Left renal cortex interstitium (tissue), 4 donors: ENCODE data around the gene APOL2. TPM values are rescaled to one million over a fixed set of nuclear protein-coding genes. Genes with fewer than 3 reads are reported as not detected.

Experiments
- DNase-seq, 4 donors: peaks; one replicate each; pipeline ENCODE4 v3.0.0-alpha.2; 2013; ENCODE audit warnings: low read depth in 4 of 4, low spot score in 2 of 4, missing footprints in 1 of 4
- polyA plus RNA-seq, 4 donors: library from polyadenylated mRNA; unstranded; fragments of 120-200 nt; gene quantifications; one replicate each; pipeline ENCODE4 v1.2.1, GENCODE V29; 2013; ENCODE audit not compliant: insufficient read length in 4 of 4

The APOL2 gene
- polyA plus RNA-seq, 4 donors: 26.6 to 38.8 (median 29.4) TPM

DNA sequence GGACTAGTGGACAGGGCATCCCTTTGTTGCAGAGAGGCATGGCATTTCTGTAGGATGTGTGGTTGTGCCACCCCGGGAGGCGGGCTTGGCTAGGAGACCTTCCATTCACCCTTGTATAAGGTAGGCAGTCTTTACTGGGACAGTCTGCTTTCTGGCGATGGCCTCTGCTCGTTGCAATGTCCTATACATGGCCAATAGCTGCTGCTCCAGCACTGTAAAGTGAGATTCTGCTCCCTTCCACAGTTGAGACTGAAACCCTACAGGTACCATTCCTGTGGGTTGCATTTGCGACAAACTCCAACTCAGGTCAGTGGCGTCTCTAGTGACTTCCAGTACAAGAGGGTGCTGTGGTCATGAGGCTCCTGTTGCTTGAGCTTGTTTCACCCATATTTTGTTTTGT, 58.4 kb downstream of the APOL2 start:
- DNase-seq: no peak

DNA sequence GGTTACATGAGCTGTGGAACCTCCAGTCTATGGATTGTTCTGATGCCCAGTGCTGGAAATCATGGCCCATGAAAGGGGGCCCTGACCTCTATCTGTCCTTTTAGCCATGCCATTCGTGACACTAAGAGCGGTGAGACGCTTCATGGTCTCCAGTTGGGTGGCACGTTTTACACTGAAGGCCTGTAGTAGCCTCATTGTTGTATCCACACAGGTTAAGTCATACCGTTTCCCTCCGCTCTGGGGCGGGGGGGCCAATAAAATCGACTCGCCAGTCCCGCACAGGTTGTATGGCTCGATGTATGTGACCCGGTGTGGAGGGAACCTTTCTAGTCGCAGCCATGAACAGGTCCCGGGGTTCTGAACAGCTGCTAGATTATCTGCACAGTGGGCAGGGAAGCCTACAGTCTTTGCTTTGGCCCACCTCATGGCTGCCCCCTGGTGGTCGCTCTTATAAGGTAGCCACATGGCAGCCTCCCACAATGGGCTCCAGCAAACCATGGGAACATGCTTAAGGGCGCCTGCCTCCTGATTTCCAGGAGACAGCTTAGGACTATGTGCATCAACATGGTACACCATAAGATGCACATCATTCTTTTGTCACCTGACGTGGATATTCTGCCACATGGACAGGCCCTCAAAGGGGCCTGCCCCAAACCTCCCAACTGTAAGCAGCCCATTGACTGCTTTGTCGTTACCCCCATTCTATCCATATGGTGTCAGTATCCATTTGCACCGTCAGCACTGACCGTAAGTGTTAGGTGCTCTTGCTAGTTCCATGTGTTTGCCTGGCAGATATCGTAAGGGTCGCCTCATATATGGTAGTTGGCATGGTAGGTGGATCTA, 59.1 kb downstream of the APOL2 start:
- peak in 1 of 4 donors; percentile 50 for DNase-seq

DNA sequence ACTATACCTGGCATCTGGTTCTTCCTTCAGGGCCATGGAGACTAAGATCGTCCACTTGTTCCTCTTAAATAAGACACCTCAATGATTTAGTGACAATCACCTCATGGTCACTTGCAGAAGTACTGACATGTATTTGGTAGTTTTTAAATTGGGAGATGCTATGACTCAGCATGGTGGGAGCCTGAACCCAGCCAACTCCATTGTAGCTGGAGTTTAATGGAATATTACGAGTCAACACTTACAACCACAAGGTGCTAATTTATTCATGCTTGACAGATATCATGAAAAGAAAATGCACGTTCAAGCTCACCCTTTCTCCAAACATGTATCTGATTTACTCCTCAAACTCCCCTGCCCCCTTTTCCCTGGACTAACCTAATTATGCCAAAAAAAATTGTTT, 62.2 kb downstream of the APOL2 start:
- no peak for DNase-seq

Other genes starting within 250 kb of the APOL2 start
- 100 to 1,000 TPM; 126 to 138 (median 128) TPM for gene RBFOX2, start 210.7 kb downstream of the APOL2 start, polyA plus RNA-seq
- gene APOL3, start 78.8 kb downstream of the APOL2 start, polyA plus RNA-seq: 10 to 100 TPM; 12.7 to 17.4 (median 14.9) TPM
- gene APOL4, start 37.7 kb downstream of the APOL2 start, polyA plus RNA-seq: 10 to 100 TPM in 1 of 4 donors, 1 to 10 TPM in 3; 6.4 to 10.4 (median 8.6) TPM
- 10 to 100 TPM in 3 of 4 donors, 1 to 10 TPM in 1; 9.9 to 16.0 (median 12.0) TPM for gene APOL1, start 13.6 kb upstream of the APOL2 start, polyA plus RNA-seq
- 100 to 1,000 TPM; 261 to 310 (median 285) TPM for gene MYH9, start 148.4 kb upstream of the APOL2 start, polyA plus RNA-seq
- 100 to 1,000 TPM; 112 to 147 (median 130) TPM for gene TXN2, start 242.1 kb upstream of the APOL2 start, polyA plus RNA-seq